ENCODE measurements around the gene LRTM2.

LRTM2 gene

GRCh38 chr12:1810931-1811280 is 9.5 kb upstream of the LRTM2 start:
- Histone ChIP-seq H3K4me3 (ENCODE audit: low read length, poor library complexity, severe bottlenecking) (peak overlapping the region; percentile 74), H3K36me3 (ENCODE audit: insufficient read depth, low read length) (no peaks in the 10 kb centered on the region), H3K4me2 (ENCODE audit: low read depth, low read length, poor library complexity, severe bottlenecking) (peak overlapping the region; percentile 64), H2AFZ (ENCODE audit: low read length) (no peak overlapping the region), H3K4me1 (ENCODE audit: insufficient read depth, low read length, poor library complexity, severe bottlenecking) (peaks cover 43% of the 10 kb centered on the region), H3K9ac (ENCODE audit: low read depth, low read length, poor library complexity, severe bottlenecking) (peak overlapping the region; percentile 86), H3K27me3 (ENCODE audit: insufficient read depth, low read length, poor library complexity, severe bottlenecking) (no peaks in the 10 kb centered on the region), H3K9me3 (ENCODE audit: insufficient read depth, low read depth, low read length) (no peaks in the 10 kb centered on the region), H3F3A (ENCODE audit: low read depth) (no peaks in the 10 kb centered on the region), H3K79me2 (ENCODE audit: insufficient read depth, low read length) (peaks cover 16% of the 10 kb centered on the region; the same call in 1 of the 2 replicates), H4K20me1 (ENCODE audit: insufficient read depth, low read length, poor library complexity, severe bottlenecking) (no peaks in the 10 kb centered on the region), H3K9me2 (replicated peaks; ENCODE audit: low read depth, low read length) (no peaks in the 10 kb centered on the region)
- TF ChIP-seq EZH2phosphoT487 (IDR thresholded peaks at IDR 0.05; ENCODE audit: borderline replicate concordance) (no peak), CTCF (conservative IDR thresholded peaks at IDR 0.05; ENCODE audit: low read length) (no peak)

GRCh38 chr12:1811281-1811947 is 9.0 kb upstream of the LRTM2 start:
- peaks cover 16% of the 10 kb centered on the region; the same call in 1 of the 2 replicates for H3K79me2 ChIP-seq (ENCODE audit: insufficient read depth, low read length)
- peak overlapping the region; percentile 86 for H3K9ac ChIP-seq (ENCODE audit: low read depth, low read length, poor library complexity, severe bottlenecking)
- no peaks in the 10 kb centered on the region for H3F3A ChIP-seq (ENCODE audit: low read depth)
- peaks cover 38% of the 10 kb centered on the region for H3K4me1 ChIP-seq (ENCODE audit: insufficient read depth, low read length, poor library complexity, severe bottlenecking)
- peak overlapping the region; percentile 64 for H3K4me2 ChIP-seq (ENCODE audit: low read depth, low read length, poor library complexity, severe bottlenecking)
- no peaks in the 10 kb centered on the region for H3K9me2 ChIP-seq (replicated peaks; ENCODE audit: low read depth, low read length)
- H3K27me3 ChIP-seq (ENCODE audit: insufficient read depth, low read length, poor library complexity, severe bottlenecking): no peaks in the 10 kb centered on the region
- no peaks in the 10 kb centered on the region for H3K36me3 ChIP-seq (ENCODE audit: insufficient read depth, low read length)
- TF ChIP-seq EZH2phosphoT487 (IDR thresholded peaks at IDR 0.05; ENCODE audit: borderline replicate concordance) (no peak), CTCF (conservative IDR thresholded peaks at IDR 0.05; ENCODE audit: low read length) (no peak)
- H3K9me3 ChIP-seq (ENCODE audit: insufficient read depth, low read depth, low read length): no peaks in the 10 kb centered on the region
- H2AFZ ChIP-seq (ENCODE audit: low read length): peak overlapping the region; percentile 31; the same call in 1 of the 2 replicates
- H4K20me1 ChIP-seq (ENCODE audit: insufficient read depth, low read length, poor library complexity, severe bottlenecking): no peaks in the 10 kb centered on the region
- H3K4me3 ChIP-seq (ENCODE audit: low read length, poor library complexity, severe bottlenecking): peak overlapping the region; percentile 74

GRCh38 chr12:1811948-1812291 is 8.4 kb upstream of the LRTM2 start:
- H3K9me2 ChIP-seq (replicated peaks; ENCODE audit: low read depth, low read length): no peaks in the 10 kb centered on the region
- peaks cover 34% of the 10 kb centered on the region for H3K4me1 ChIP-seq (ENCODE audit: insufficient read depth, low read length, poor library complexity, severe bottlenecking)
- peaks cover 16% of the 10 kb centered on the region; the same call in 1 of the 2 replicates for H3K79me2 ChIP-seq (ENCODE audit: insufficient read depth, low read length)
- no peaks in the 10 kb centered on the region for H3K9me3 ChIP-seq (ENCODE audit: insufficient read depth, low read depth, low read length)
- H3K27me3 ChIP-seq (ENCODE audit: insufficient read depth, low read length, poor library complexity, severe bottlenecking): no peaks in the 10 kb centered on the region
- H3K4me3 ChIP-seq (ENCODE audit: low read length, poor library complexity, severe bottlenecking): peak overlapping the region; percentile 74
- peak overlapping the region; percentile 86 for H3K9ac ChIP-seq (ENCODE audit: low read depth, low read length, poor library complexity, severe bottlenecking)
- no peaks in the 10 kb centered on the region for H3F3A ChIP-seq (ENCODE audit: low read depth)
- no peaks in the 10 kb centered on the region for H3K36me3 ChIP-seq (ENCODE audit: insufficient read depth, low read length)
- no peak for TF ChIP-seq EZH2phosphoT487 (IDR thresholded peaks at IDR 0.05; ENCODE audit: borderline replicate concordance)
- TF ChIP-seq CTCF (conservative IDR thresholded peaks at IDR 0.05; ENCODE audit: low read length): no peak
- peak overlapping the region; percentile 31; the same call in 1 of the 2 replicates for H2AFZ ChIP-seq (ENCODE audit: low read length)
- H3K4me2 ChIP-seq (ENCODE audit: low read depth, low read length, poor library complexity, severe bottlenecking): peak overlapping the region; percentile 64
- H4K20me1 ChIP-seq (ENCODE audit: insufficient read depth, low read length, poor library complexity, severe bottlenecking): no peaks in the 10 kb centered on the region
